Measurements from ENCODE around the gene GATAD1.

- TF ChIP-seq EZH2phosphoT487 (IDR thresholded peaks at IDR 0.05; ENCODE audit: insufficient read depth, low read depth), result no peak
- TF ChIP-seq EZH2 (IDR thresholded peaks at IDR 0.05; ENCODE audit: insufficient read depth, poor library complexity, severe bottlenecking), result no peak
These were observed 43.6 kb upstream of the GATAD1 start for GRCh38 chr7:92403760-92404074.

All from GM23248 (cell line).